Spinal cord (tissue), 10 donors: ENCODE data around the gene DHRS3. TPM values are rescaled to one million over a fixed set of nuclear protein-coding genes. Genes with fewer than 3 reads are reported as not detected.
A peak's percentile ranks its signal among the peaks of the same experiment; 100 is the strongest.
"Not testable (repeated sequence)": the region's sequence is repeated elsewhere in the genome, so short reads cannot be mapped to it uniquely, and the experiment has no call there.

Source experiments
- DNase-seq, 6 donors: peaks; one replicate each; pipeline versions ENCODE4 v3.0.0 to v3.0.0-alpha.2; 2013 to 2015; ENCODE audit warnings: low spot score in 6 of 6, low read depth in 4 of 6
- H3K27ac ChIP-seq: one replicate; pipeline ENCODE4 v1.5.1; 2013; ENCODE audit warnings: low read depth, low read length, control low read depth
- H3K27me3 ChIP-seq: one replicate; pipeline ENCODE4 v1.6.1; 2013; ENCODE audit warnings: low read length; ENCODE audit not compliant: control insufficient read depth, insufficient read depth
- H3K36me3 ChIP-seq: one replicate; pipeline ENCODE4 v1.6.1; 2013; ENCODE audit warnings: low read length; ENCODE audit not compliant: control insufficient read depth, insufficient read depth
- H3K4me1 ChIP-seq: one replicate; pipeline ENCODE4 v1.6.1; 2013; ENCODE audit warnings: low read length; ENCODE audit not compliant: control insufficient read depth, insufficient read depth
- H3K4me3 ChIP-seq: one replicate; pipeline ENCODE4 v1.5.1; 2013; ENCODE audit warnings: low read depth, low read length, control low read depth
- H3K9me3 ChIP-seq: one replicate; pipeline ENCODE4 v1.6.1; 2013; ENCODE audit warnings: low read length; ENCODE audit not compliant: control insufficient read depth, insufficient read depth
- WGBS: methylation state at CpG from one replicate; pipeline ENCODE4 v1.1.5; 2013; ENCODE audit warnings: missing lambda C conversion rate; ENCODE audit not compliant: insufficient coverage; 5-methylcytosine and 5-hydroxymethylcytosine counted together
- polyA plus RNA-seq, 2 donors: library from polyadenylated mRNA; unstranded; fragments of 120-200 nt; gene quantifications; one replicate each; pipeline ENCODE4 v1.2.1, GENCODE V29; 2013; ENCODE audit not compliant: insufficient read length in 2 of 2
- total RNA-seq, 2 donors: library from RNA; depleted of rRNA in 1 of 2; stranded (reverse); fragments of 120-200 nt in 1 of 2; fragments of >200 nt in 1 of 2; gene quantifications; one replicate each; pipeline versions ENCODE4 v1.2.3 to v1.2.4, GENCODE V29; 2013 to 2014
- donor health status: healthy.

The DHRS3 gene
- total and polyA plus RNA-seq, 4 donors = 22.1 to 160 (median 73.3) TPM

GRCh38 chr1:12572522-12572921, 45.5 kb downstream of the DHRS3 start:
- Histone ChIP-seq H3K4me1 (no peaks in the 10 kb centered on the region), H3K27me3 (no peaks in the 10 kb centered on the region), H3K9me3 (no peaks in the 10 kb centered on the region), H3K36me3 (peaks cover 38% of the 10 kb centered on the region), H3K4me3 (no peak overlapping the region), H3K27ac (no peak overlapping the region)
- WGBS = 88% methylated on average over 6 of the region's 7 CpGs
- no peak for DNase-seq

- H3K27ac ChIP-seq = peak overlapping the region; percentile 25
- no peak overlapping the region for H3K4me3 ChIP-seq
- no peaks in the 10 kb centered on the region for H3K27me3 ChIP-seq
- 92% methylated on average over 5 of the region's 5 CpGs for WGBS
- H3K36me3 ChIP-seq = peaks cover 43% of the 10 kb centered on the region
- no peaks in the 10 kb centered on the region for H3K9me3 ChIP-seq
- H3K4me1 ChIP-seq = peaks cover 6% of the 10 kb centered on the region
- no peak for DNase-seq
These were observed 47.7 kb downstream of the DHRS3 start for GRCh38 chr1:12570291-12570690.

DNA sequence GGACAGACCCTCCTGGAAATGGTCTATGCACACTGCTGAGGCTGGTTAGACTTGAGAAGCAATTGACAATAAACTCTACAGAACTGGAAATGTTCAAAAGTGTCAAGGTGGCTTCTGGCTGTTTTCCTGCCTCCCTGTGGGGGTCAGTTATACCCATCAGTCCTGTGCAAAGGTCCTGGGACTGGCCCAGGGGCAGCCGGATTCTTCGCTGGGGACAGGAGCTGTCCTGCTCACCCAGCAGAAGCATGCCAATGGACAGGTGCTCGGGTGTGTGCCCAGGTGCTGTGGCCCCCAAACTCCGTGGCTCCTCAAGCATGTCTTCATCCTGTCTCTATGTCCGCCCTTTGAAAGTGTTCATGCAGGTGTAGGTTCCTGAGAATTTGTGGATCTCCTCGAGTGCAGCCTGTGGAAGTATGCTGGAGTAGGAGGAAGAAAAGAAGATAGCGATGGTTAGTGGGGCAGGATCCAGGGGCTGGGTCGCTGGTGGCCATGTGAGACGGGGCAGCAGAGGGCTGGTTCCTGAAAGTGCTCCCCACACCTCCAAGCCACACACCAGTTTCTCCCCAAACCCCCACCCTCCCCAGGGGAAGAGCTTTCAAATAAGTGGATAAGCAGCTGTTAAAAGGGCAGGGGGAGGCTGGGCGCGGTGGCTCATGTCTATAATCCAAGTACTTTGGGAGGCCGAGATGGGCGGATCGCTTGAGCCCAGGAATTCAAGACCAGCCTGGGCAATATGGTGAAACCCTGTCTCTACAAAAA, 49.8 kb downstream of the DHRS3 start:
- no peak for DNase-seq
- no peaks in the 10 kb centered on the region for H3K27me3 ChIP-seq
- no peak overlapping the region for H3K27ac ChIP-seq
- H3K4me3 ChIP-seq = no peak overlapping the region
- peaks cover 14% of the 10 kb centered on the region for H3K4me1 ChIP-seq
- WGBS = 92% methylated on average over 9 of the region's 14 CpGs
- peaks cover 36% of the 10 kb centered on the region for H3K36me3 ChIP-seq
- H3K9me3 ChIP-seq = peaks cover 4% of the 10 kb centered on the region

GRCh38 chr1:12567288-12567819, 50.7 kb downstream of the DHRS3 start:
- Histone ChIP-seq H3K9me3 (peaks cover 9% of the 10 kb centered on the region), H3K36me3 (peaks cover 28% of the 10 kb centered on the region), H3K27ac (no peak overlapping the region), H3K4me1 (peaks cover 14% of the 10 kb centered on the region), H3K27me3 (no peaks in the 10 kb centered on the region), H3K4me3 (no peak overlapping the region)
- no peak for DNase-seq
- 93% methylated on average over 8 of the region's 9 CpGs for WGBS

GRCh38 chr1:12566484-12567287, 51.3 kb downstream of the DHRS3 start:
- no peak overlapping the region for H3K4me3 ChIP-seq
- H3K4me1 ChIP-seq = peaks cover 14% of the 10 kb centered on the region
- peaks cover 26% of the 10 kb centered on the region for H3K36me3 ChIP-seq
- peaks cover 9% of the 10 kb centered on the region for H3K9me3 ChIP-seq
- no peak for DNase-seq
- H3K27me3 ChIP-seq = no peaks in the 10 kb centered on the region
- WGBS = 82% methylated on average over 5 of the region's 9 CpGs
- no peak overlapping the region for H3K27ac ChIP-seq

- WGBS = 80% methylated on average over 7 of the region's 7 CpGs
- peaks cover 23% of the 10 kb centered on the region for H3K36me3 ChIP-seq
These were observed 52.1 kb downstream of the DHRS3 start for GRCh38 chr1:12565966-12566352.

GRCh38 chr1:12565094-12565965, 52.7 kb downstream of the DHRS3 start:
- H3K36me3 ChIP-seq = peaks cover 18% of the 10 kb centered on the region
- DNase-seq = peak in 4 of 6 donors; percentile 45 to 86 (median 58)
- no peaks in the 10 kb centered on the region for H3K27me3 ChIP-seq
- peaks cover 9% of the 10 kb centered on the region for H3K9me3 ChIP-seq
- H3K27ac ChIP-seq = peak overlapping the region; percentile 2
- peaks cover 14% of the 10 kb centered on the region for H3K4me1 ChIP-seq
- 78% methylated on average over 8 of the region's 10 CpGs for WGBS
- H3K4me3 ChIP-seq = no peak overlapping the region

More at GRCh38 chr1:12565966-12566352, 52.1 kb downstream of the DHRS3 start:
- no peak overlapping the region for H3K4me3 ChIP-seq
- H3K9me3 ChIP-seq = peaks cover 9% of the 10 kb centered on the region
- no peaks in the 10 kb centered on the region for H3K27me3 ChIP-seq
- H3K4me1 ChIP-seq = peaks cover 14% of the 10 kb centered on the region
- no peak for DNase-seq
- H3K27ac ChIP-seq = no peak overlapping the region

GRCh38 chr1:12564251-12564650, 53.8 kb downstream of the DHRS3 start:
- not testable (repeated sequence) for DNase-seq
- H3K27ac ChIP-seq = peak overlapping the region; percentile 2
- no CpG with 5 or more reads among the region's 3 CpGs for WGBS

DNA sequence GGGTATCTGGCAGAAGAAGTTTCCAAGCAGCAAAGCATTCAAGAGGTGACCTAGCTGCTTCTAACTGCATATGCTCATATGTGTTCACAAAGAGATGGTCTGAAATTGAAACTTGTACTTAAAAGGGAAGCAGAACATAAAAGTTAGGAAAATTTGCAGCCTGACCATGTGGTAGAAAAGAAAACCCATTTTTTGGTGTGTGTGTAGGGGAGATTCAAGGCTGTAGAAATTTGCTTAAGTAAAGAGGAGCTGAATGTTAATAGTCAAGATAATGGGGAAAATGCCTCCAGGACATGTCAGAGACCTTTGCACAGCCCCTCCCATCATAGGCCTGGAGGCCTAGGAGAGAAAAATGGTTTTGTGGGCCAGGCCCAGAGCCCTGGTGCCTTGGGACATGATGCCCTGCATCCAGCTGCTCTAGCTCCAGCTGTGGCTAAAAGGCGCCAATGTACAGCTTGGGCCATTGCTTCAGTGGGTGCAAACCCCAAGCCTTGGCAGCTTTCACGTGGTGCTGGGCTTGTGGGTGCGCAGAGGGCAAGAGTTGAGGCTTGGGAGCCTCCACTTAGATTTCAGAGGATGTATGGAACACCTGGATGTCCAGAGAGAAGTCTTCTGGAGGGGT, 54.9 kb downstream of the DHRS3 start:
- 70% methylated on average over 3 of the region's 3 CpGs for WGBS
- Histone ChIP-seq H3K4me1 (peaks cover 18% of the 10 kb centered on the region), H3K36me3 (peaks cover 10% of the 10 kb centered on the region), H3K27ac (no peak overlapping the region), H3K9me3 (peaks cover 9% of the 10 kb centered on the region), H3K4me3 (no peak overlapping the region), H3K27me3 (no peaks in the 10 kb centered on the region)
- no peak for DNase-seq

More at GRCh38 chr1:12564251-12564650, 53.8 kb downstream of the DHRS3 start:
- Histone ChIP-seq H3K36me3 (peaks cover 15% of the 10 kb centered on the region), H3K4me1 (peaks cover 14% of the 10 kb centered on the region)
- not testable (repeated sequence) for H3K4me3 ChIP-seq, H3K27me3 ChIP-seq, H3K9me3 ChIP-seq
